ENCODE data around the gene C3AR1.

GRCh38 chr12:8078398-8078797 lies 12.2 kb upstream of the C3AR1 start:
- TF ChIP-seq POLR2A (IDR thresholded peaks at IDR 0.05) (no peak), CTCF (IDR thresholded peaks at IDR 0.05) (peak in 5 of 7 experiments; percentile 15 to 40 (median 29))

All from body of pancreas (tissue), 4 donors.